HepG2 (cell line): ENCODE measurements around the gene MYRIP. TPM values are rescaled to one million over a fixed set of nuclear protein-coding genes. Genes with fewer than 3 reads are reported as not detected.

Experiments used
- ATAC-seq: fragments of 200-7000 bp; cut with Tn5 transposase; 3 replicates; pipeline ENCODE4 v1.9.1; 2020; ENCODE audit warnings: mild to moderate bottlenecking, moderate library complexity
- BruUV-seq: library from RNA; stranded (reverse); fragments of 400-500 nt; replicated peaks from 2 replicates; lab custom pipeline; 2021; lab: Mats Ljungman, UMichigan
- CTCF ChIA-PET: fragments of 300-600 bp; formaldehyde crosslinking; extraction: SDS; loops from one replicate; lab custom pipeline; 2021; ENCODE audit warnings: low total read pairs, inconsistent platforms, low intra/inter-chr PET ratio; lab: Yijun Ruan, JAX
- POLR2A ChIA-PET: fragments of 350-600 bp; sonication (Branson Sonifier 250); formaldehyde crosslinking; loops from one replicate; lab custom pipeline; 2020; ENCODE audit warnings: antibody characterized with exemption, inconsistent platforms; lab: Yijun Ruan, JAX
- DNase-seq: peaks from one replicate; pipeline ENCODE4 v3.0.0-alpha.2; 2015; ENCODE audit warnings: low spot score
- FAIRE-seq: peaks from 3 replicates; lab custom pipeline; 2011; peaks lifted over from hg19 to GRCh38; lab: Jason Lieb, UNC
- H2AFZ ChIP-seq: one replicate; pipeline ENCODE4 v1.6.1; 2011; ENCODE audit warnings: low read length, inconsistent platforms
- H3K27ac ChIP-seq: fragments of 300-600 bp; 3 replicates; pipeline ENCODE4 v1.8.0; 2011; ENCODE audit warnings: mixed run types, mild to moderate bottlenecking, mixed read lengths, low read length, inconsistent platforms; ENCODE audit not compliant: insufficient read depth; ENCODE audit errors: extremely low read length
- H3K27me3 ChIP-seq, 2 experiments: fragments of 200-600 bp in 1 of 2; 2 replicates in 1 of 2; 3 replicates in 1 of 2; pipeline versions ENCODE4 v1.6.0 to v1.8.0; 2011; ENCODE audit warnings: low read length in 2 of 2, mild to moderate bottlenecking in 2 of 2, moderate library complexity in 2 of 2, inconsistent platforms in 1 of 2; ENCODE audit not compliant: insufficient read depth in 2 of 2, control insufficient read depth in 1 of 2
- H3K36me3 ChIP-seq, 2 experiments: fragments of 200-600 bp in 1 of 2; replicated peaks in 1 of 2; 2 replicates in 1 of 2; 3 replicates in 1 of 2; pipeline versions ENCODE4 v1.5.1 to v1.8.0; 2011; ENCODE audit warnings: low read length in 2 of 2, inconsistent platforms in 1 of 2; ENCODE audit not compliant: insufficient read depth in 2 of 2, control insufficient read depth in 1 of 2
- H3K4me1 ChIP-seq: 2 replicates; pipeline ENCODE4 v1.5.1; 2012; ENCODE audit warnings: low read length, inconsistent platforms; ENCODE audit not compliant: insufficient read depth
- H3K4me2 ChIP-seq: 2 replicates; pipeline ENCODE4 v1.6.0; 2011; ENCODE audit warnings: low read depth, low read length, inconsistent platforms
- H3K4me3 ChIP-seq, 3 experiments: fragments of 200-600 bp in 1 of 3; sonication (generic), shearing (Covaris generic) in 1 of 3; replicated peaks in 1 of 3; 2 replicates each; pipeline ENCODE4 v1.5.1; 2011 to 2016; ENCODE audit warnings: low read length in 3 of 3, inconsistent platforms in 2 of 3, low read depth in 2 of 3, mild to moderate bottlenecking in 2 of 3, control low read depth in 1 of 3, mixed read lengths in 1 of 3; ENCODE audit not compliant: insufficient read depth in 1 of 3
- H3K79me2 ChIP-seq: one replicate; pipeline ENCODE4 v1.6.1; 2011; ENCODE audit warnings: low read length, inconsistent platforms; ENCODE audit not compliant: insufficient read depth
- H3K9ac ChIP-seq: 2 replicates; pipeline ENCODE4 v1.6.0; 2011; ENCODE audit warnings: mild to moderate bottlenecking, low read depth, low read length, inconsistent platforms; ENCODE audit not compliant: insufficient read depth
- H3K9me3 ChIP-seq: 2 replicates; pipeline ENCODE4 v1.5.1; 2012; ENCODE audit warnings: mild to moderate bottlenecking, low read length
- H4K20me1 ChIP-seq: 2 replicates; pipeline ENCODE4 v1.6.0; 2011; ENCODE audit warnings: inconsistent platforms, mild to moderate bottlenecking, low read length, moderate library complexity; ENCODE audit not compliant: insufficient read depth
- CBX1 ChIP-seq: IDR thresholded peaks from one replicate; pipeline ENCODE4 v1.6.1; 2016; ENCODE audit warnings: antibody characterized with exemption, low read depth
- GTF2F1 ChIP-seq: fragments of 150-350 bp; IDR thresholded peaks from 2 replicates; pipeline ENCODE4 v1.6.1; 2014; ENCODE audit warnings: low read length
- U2AF2 ChIP-seq: fragments of 200-400 bp; formaldehyde crosslinking; IDR thresholded peaks from 2 replicates; pipeline ENCODE4 v1.6.1; 2017; ENCODE audit warnings: low read depth, mild to moderate bottlenecking, low read length
- ZEB1 ChIP-seq: IDR thresholded peaks from 2 replicates; pipeline ENCODE4 v1.6.1; 2012; ENCODE audit warnings: mild to moderate bottlenecking, low read depth, inconsistent platforms; ENCODE audit not compliant: insufficient replicate concordance
- ZMYM2 ChIP-seq: sonication (generic); formaldehyde crosslinking; IDR thresholded peaks from 2 replicates; pipeline ENCODE4 v1.8.0; 2022; ENCODE audit warnings: mild to moderate bottlenecking, missing genetic modification reagents
- ZMYM4 ChIP-seq: sonication (generic); formaldehyde crosslinking; IDR thresholded peaks from 2 replicates; pipeline ENCODE4 v1.8.1; 2023; ENCODE audit warnings: mild to moderate bottlenecking, missing genetic modification reagents
- ZNF10 ChIP-seq: sonication (generic); formaldehyde crosslinking; IDR thresholded peaks from 2 replicates; pipeline ENCODE4 v1.4.0; 2020; ENCODE audit warnings: mild to moderate bottlenecking, low read depth, missing genetic modification reagents, borderline replicate concordance
- ZNF263 ChIP-seq: sonication (generic); formaldehyde crosslinking; IDR thresholded peaks from 2 replicates; pipeline ENCODE4 v1.4.0; 2020; ENCODE audit warnings: missing genetic modification reagents
- ZNF749 ChIP-seq: sonication (generic); formaldehyde crosslinking; IDR thresholded peaks from 2 replicates; pipeline ENCODE4 v1.8.0; 2022; ENCODE audit warnings: mild to moderate bottlenecking, missing genetic modification reagents, moderate library complexity, borderline replicate concordance
- ZNF891 ChIP-seq: sonication (generic); formaldehyde crosslinking; IDR thresholded peaks from 2 replicates; pipeline ENCODE4 v1.5.0; 2020; ENCODE audit warnings: mild to moderate bottlenecking, missing genetic modification reagents
- WGBS: methylation state at CpG from one replicate; pipeline ENCODE4 v1.1.6; 2017; ENCODE audit warnings: low lambda C conversion rate; 5-methylcytosine and 5-hydroxymethylcytosine counted together
- in situ Hi-C: cut with HindIII; loops from 2 replicates; pipeline ENCODE4 v1.10.0; 2017; ENCODE audit warnings: low pct_unique_long_range_greater_than_20kb; ENCODE audit not compliant: extremely low pct_ligation_motif_present
- intact Hi-C: fragments of 100-400 bp; cut with micrococcal nuclease; formaldehyde crosslinking; loops from one replicate; pipeline ENCODE4 v1.10.0; 2022; ENCODE audit not compliant: unreplicated experiment
- polyA plus RNA-seq, 8 experiments: library from polyadenylated mRNA; depleted of rRNA in 3 of 8; stranded (reverse) in 7 of 8; unstranded in 1 of 8; fragments of >200 nt; fragmentation: Illumina TruSeq in 4 of 8; extraction: Trizol in 4 of 8; gene quantifications; 2 replicates each; pipeline versions ENCODE4 v1.2.1 to v1.2.3, GENCODE V29; 2011 to 2016; ENCODE audit warnings: low read depth in 4 of 8, missing spikeins in 1 of 8, mixed read lengths in 1 of 8; ENCODE audit not compliant: insufficient read depth in 1 of 8
- total RNA-seq, 5 experiments: library from RNA; depleted of rRNA; stranded (reverse); fragments of >200 nt; fragmentation: Illumina TruSeq; extraction: Trizol; gene quantifications; 2 replicates each; pipeline ENCODE4 v1.2.3, GENCODE V29; 2016; ENCODE audit warnings: low read depth in 1 of 5
- TF ChIP-seq, protein P1 (sequence below): sonication (generic); formaldehyde crosslinking; IDR thresholded peaks from 2 replicates; pipeline ENCODE4 v1.8.1; 2022; ENCODE audit warnings: low read depth, mild to moderate bottlenecking, missing genetic modification reagents
- TF ChIP-seq, protein P2 (sequence below): sonication (generic); formaldehyde crosslinking; IDR thresholded peaks from 2 replicates; pipeline ENCODE4 v1.4.0; 2020; ENCODE audit warnings: mild to moderate bottlenecking, missing genetic modification reagents

The MYRIP gene
- total and polyA plus RNA-seq, 2 of the 13 experiments (the other 11 are each of a cell fraction or from before 2014, with no cell fraction given): 0.64 to 0.84 TPM

DNA sequence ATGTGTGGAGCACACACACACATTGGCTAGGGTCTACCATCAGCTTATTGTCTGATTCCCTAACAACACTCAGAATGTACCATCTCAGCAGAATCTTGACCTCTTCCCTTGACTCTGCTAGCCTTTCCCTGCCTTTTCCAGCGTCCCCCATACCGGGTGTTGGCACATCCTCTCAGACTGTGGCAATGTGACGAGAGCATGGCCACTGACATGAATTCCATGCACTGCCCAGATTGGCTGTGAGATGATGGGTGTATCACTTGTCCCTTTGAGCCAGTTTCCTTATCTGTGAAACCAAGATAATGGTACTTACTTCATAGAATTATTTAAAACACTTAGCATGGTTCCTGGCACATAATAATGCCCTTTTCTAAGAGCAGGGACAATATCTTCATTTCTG, 439.8 kb downstream of the MYRIP start:
- Histone ChIP-seq H3K4me2 (no peak overlapping the region), H2AFZ (no peak overlapping the region), H3K4me3 (no peak overlapping the region), H3K9me3 (no peaks in the 10 kb centered on the region), H3K27ac (no peak overlapping the region), H3K4me1 (no peaks in the 10 kb centered on the region), H3K79me2 (no peaks in the 10 kb centered on the region), H4K20me1 (no peaks in the 10 kb centered on the region), H3K36me3 (no peaks in the 10 kb centered on the region), H3K27me3 (no peaks in the 10 kb centered on the region), H3K9ac (no peak overlapping the region)
- WGBS: 55% methylated on average over 3 of the region's 3 CpGs
- intact Hi-C loops (no loop called here), in situ Hi-C loops (no loop called here)
- ATAC-seq (no peak), DNase-seq (no peak), FAIRE-seq (no peak)
- no peak for TF ChIP-seq ZNF749 (CRISPR knock-in tag)
- TF ChIP-seq GTF2F1: no peak
- no peak for TF ChIP-seq ZMYM2 (CRISPR knock-in tag)
- no peak for TF ChIP-seq U2AF2
- TF ChIP-seq, protein P1, sequence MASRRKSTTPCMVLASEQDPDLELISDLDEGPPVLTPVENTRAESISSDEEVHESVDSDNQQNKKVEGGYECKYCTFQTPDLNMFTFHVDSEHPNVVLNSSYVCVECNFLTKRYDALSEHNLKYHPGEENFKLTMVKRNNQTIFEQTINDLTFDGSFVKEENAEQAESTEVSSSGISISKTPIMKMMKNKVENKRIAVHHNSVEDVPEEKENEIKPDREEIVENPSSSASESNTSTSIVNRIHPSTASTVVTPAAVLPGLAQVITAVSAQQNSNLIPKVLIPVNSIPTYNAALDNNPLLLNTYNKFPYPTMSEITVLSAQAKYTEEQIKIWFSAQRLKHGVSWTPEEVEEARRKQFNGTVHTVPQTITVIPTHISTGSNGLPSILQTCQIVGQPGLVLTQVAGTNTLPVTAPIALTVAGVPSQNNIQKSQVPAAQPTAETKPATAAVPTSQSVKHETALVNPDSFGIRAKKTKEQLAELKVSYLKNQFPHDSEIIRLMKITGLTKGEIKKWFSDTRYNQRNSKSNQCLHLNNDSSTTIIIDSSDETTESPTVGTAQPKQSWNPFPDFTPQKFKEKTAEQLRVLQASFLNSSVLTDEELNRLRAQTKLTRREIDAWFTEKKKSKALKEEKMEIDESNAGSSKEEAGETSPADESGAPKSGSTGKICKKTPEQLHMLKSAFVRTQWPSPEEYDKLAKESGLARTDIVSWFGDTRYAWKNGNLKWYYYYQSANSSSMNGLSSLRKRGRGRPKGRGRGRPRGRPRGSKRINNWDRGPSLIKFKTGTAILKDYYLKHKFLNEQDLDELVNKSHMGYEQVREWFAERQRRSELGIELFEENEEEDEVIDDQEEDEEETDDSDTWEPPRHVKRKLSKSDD (CRISPR knock-in tag): no peak
- TF ChIP-seq ZNF10 (CRISPR knock-in tag): no peak
- TF ChIP-seq ZMYM4 (CRISPR knock-in tag): no peak
- no peak for TF ChIP-seq ZEB1
- no peak for TF ChIP-seq ZNF891 (CRISPR knock-in tag)
- no peak for TF ChIP-seq ZNF263 (CRISPR knock-in tag)
- TF ChIP-seq, protein P2, sequence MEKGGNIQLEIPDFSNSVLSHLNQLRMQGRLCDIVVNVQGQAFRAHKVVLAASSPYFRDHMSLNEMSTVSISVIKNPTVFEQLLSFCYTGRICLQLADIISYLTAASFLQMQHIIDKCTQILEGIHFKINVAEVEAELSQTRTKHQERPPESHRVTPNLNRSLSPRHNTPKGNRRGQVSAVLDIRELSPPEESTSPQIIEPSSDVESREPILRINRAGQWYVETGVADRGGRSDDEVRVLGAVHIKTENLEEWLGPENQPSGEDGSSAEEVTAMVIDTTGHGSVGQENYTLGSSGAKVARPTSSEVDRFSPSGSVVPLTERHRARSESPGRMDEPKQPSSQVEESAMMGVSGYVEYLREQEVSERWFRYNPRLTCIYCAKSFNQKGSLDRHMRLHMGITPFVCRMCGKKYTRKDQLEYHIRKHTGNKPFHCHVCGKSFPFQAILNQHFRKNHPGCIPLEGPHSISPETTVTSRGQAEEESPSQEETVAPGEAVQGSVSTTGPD (CRISPR knock-in tag): no peak
- TF ChIP-seq CBX1: no peak
- ChIA-PET CTCF (no interaction called here), POLR2A (no interaction called here)
- no TSS peak for BruUV-seq
